22Rv1 (cell line): ENCODE results near the gene ARL13B.
A peak's percentile ranks its signal among the peaks of the same experiment; 100 is the strongest.

Source experiments
- H3K27ac ChIP-seq: fragments of 450-650 bp; 2 replicates; pipeline ENCODE4 v1.5.1; 2017
- CTCF ChIP-seq: fragments of 450-650 bp; IDR thresholded peaks from 2 replicates; pipeline ENCODE4 v1.5.1; 2017; ENCODE audit warnings: mild to moderate bottlenecking
- ZFX ChIP-seq: fragments of 450-650 bp; IDR thresholded peaks from 2 replicates; pipeline ENCODE4 v1.6.1; 2017; ENCODE audit warnings: antibody characterized with exemption, borderline replicate concordance

ARL13B gene

GRCh38 chr3:94001827-94002495 is 22.0 kb downstream of the ARL13B start:
- no peak overlapping the region for H3K27ac ChIP-seq

GRCh38 chr3:94004301-94004910 is 24.5 kb downstream of the ARL13B start:
- no peak overlapping the region for H3K27ac ChIP-seq
- TF ChIP-seq CTCF (peak; percentile 91), ZFX (no peak)

More at GRCh38 chr3:94001827-94002495, 22.0 kb downstream of the ARL13B start:
- no peak for TF ChIP-seq ZFX
- no peak for TF ChIP-seq CTCF

GRCh38 chr3:94008253-94008652 is 28.3 kb downstream of the ARL13B start:
- no peak for TF ChIP-seq CTCF
- TF ChIP-seq ZFX, result no peak
- H3K27ac ChIP-seq, result no peak overlapping the region

- TF ChIP-seq ZFX (no peak), CTCF (no peak)
- H3K27ac ChIP-seq, result no peak overlapping the region
Measured at GRCh38 chr3:94009608-94010007, 29.7 kb downstream of the ARL13B start.

GRCh38 chr3:94011233-94011711 is 31.3 kb downstream of the ARL13B start:
- H3K27ac ChIP-seq, result no peak overlapping the region
- TF ChIP-seq ZFX (no peak), CTCF (no peak)

GRCh38 chr3:94012185-94012584 is 32.2 kb downstream of the ARL13B start:
- H3K27ac ChIP-seq, result no peak overlapping the region
- TF ChIP-seq CTCF, result no peak
- no peak for TF ChIP-seq ZFX

- no peak overlapping the region for H3K27ac ChIP-seq
- TF ChIP-seq ZFX (no peak), CTCF (no peak)
Measured at GRCh38 chr3:94015025-94015424, 35.1 kb downstream of the ARL13B start.
